HL-60 (cell line): ENCODE measurements around the gene AP3S2.

Experiments used
- DNase-seq, 2 experiments: peaks; one replicate each; pipeline ENCODE4 v3.0.0-alpha.2; 2010 to 2020; ENCODE audit warnings: low read depth in 1 of 2, low spot score in 1 of 2
- H3K27ac ChIP-seq: fragments of 250-450 bp; sonication (Bioruptor Pico); replicated peaks from 2 replicates; pipeline ENCODE4 v1.5.1; 2020; ENCODE audit warnings: mild to moderate bottlenecking, moderate library complexity
- H3K27me3 ChIP-seq: fragments of 250-450 bp; sonication (Bioruptor Pico); 2 replicates; pipeline ENCODE4 v1.5.1; 2021; ENCODE audit warnings: mild to moderate bottlenecking, moderate library complexity; ENCODE audit not compliant: insufficient read depth, poor library complexity, severe bottlenecking
- H3K4me3 ChIP-seq: replicated peaks from 2 replicates; pipeline ENCODE4 v1.5.1; 2011; ENCODE audit warnings: mild to moderate bottlenecking, control low read depth, low read length; ENCODE audit not compliant: insufficient read depth
- CTCF ChIP-seq: IDR thresholded peaks from one replicate; pipeline ENCODE4 v1.5.1; 2011; ENCODE audit warnings: low read length, control low read depth, inconsistent platforms; ENCODE audit not compliant: insufficient read depth
- GABPA ChIP-seq: IDR thresholded peaks from 2 replicates; pipeline ENCODE4 v1.6.1; 2012; ENCODE audit warnings: low read depth
- POLR2AphosphoS5 ChIP-seq: IDR thresholded peaks from 2 replicates; pipeline ENCODE4 v1.6.1; 2012; ENCODE audit warnings: low read depth
- REST ChIP-seq: IDR thresholded peaks from 2 replicates; pipeline ENCODE4 v1.6.1; 2012; ENCODE audit warnings: low read depth; ENCODE audit not compliant: insufficient replicate concordance
- SPI1 ChIP-seq: IDR thresholded peaks from 2 replicates; pipeline ENCODE4 v1.6.1; 2012; ENCODE audit warnings: low read depth, mild to moderate bottlenecking, borderline replicate concordance

The AP3S2 gene

GRCh38 chr15:89852342-89852995 lies 41.3 kb downstream of the AP3S2 start:
- no peak overlapping the region for H3K4me3 ChIP-seq
- H3K27ac ChIP-seq, result no peak overlapping the region
- no peak for DNase-seq
- H3K27me3 ChIP-seq, result no peaks in the 10 kb centered on the region
- TF ChIP-seq CTCF (no peak), REST (no peak), POLR2AphosphoS5 (no peak), SPI1 (no peak), GABPA (no peak)

GRCh38 chr15:89851673-89852341 lies 42.0 kb downstream of the AP3S2 start:
- DNase-seq, result no peak

More at GRCh38 chr15:89851673-89852341, 42.0 kb downstream of the AP3S2 start:
- peak; percentile 21; the same call in 1 of the 2 replicates for TF ChIP-seq SPI1
- TF ChIP-seq CTCF, result no peak
- no peak for TF ChIP-seq POLR2AphosphoS5
- TF ChIP-seq GABPA, result no peak
- no peak for TF ChIP-seq REST
- H3K4me3 ChIP-seq, result no peak overlapping the region
- H3K27ac ChIP-seq, result no peak overlapping the region
- H3K27me3 ChIP-seq, result no peaks in the 10 kb centered on the region
